ENCODE results near the gene PCSK7. TPM values are rescaled to one million over a fixed set of nuclear protein-coding genes. Genes with fewer than 3 reads are reported as not detected.

Gene PCSK7
- polyA plus RNA-seq, 1 donor (not counting 4 experiments of a cell fraction or from before 2014, with no cell fraction given): 32.9 TPM

DNA sequence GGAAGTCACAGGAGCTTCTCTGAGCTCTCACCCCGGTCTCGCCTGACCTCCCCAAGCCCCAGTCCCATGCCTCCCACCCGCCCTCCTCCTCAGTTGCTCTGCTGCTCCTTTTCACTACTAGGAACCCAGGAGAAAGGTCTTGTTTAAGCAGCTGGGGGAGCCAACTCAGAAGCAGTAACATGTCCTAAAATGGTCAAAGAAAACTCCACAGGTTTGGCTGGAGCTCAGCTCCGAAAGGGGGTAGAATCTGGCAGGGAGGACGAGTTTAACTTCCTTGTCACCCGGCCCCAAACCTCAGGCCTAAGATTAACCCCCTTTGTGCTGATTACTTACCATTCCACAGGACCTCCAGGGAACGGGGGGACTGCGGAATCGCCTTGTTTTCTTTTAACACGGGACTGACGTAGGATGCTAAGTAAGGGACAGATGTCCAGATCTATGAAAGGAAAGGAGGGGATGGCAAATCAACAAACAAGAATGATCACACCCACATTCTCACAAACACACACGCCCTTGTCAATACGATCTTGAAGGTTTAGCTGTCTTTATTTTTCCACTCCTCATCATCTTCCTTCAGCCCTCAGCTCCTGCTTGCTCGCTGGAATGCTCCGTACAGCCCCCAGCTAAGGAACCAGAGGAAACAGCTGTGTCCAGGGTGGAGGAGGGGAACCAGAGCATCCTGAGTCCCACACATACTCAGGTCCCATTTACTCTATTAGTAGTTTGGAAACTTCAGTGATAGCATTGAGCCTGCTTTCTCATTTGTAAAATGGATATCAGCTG lies 13.5 kb downstream of the PCSK7 start:
- H3K9me1 ChIP-seq (ENCODE audit: control insufficient read depth, extremely low read depth, insufficient read depth, low read length): peaks cover 2% of the 10 kb centered on the region
- FAIRE-seq (no peak), DNase-seq (ENCODE audit: low read depth, low spot score) (no peak)
- H3K36me3 ChIP-seq (ENCODE audit: control insufficient read depth in 2 of 2, extremely low read depth in 1 of 2, insufficient read depth in 2 of 2, low read length in 2 of 2): peaks cover 35 to 48% of the 10 kb centered on the region in 2 experiments
- no peaks in the 10 kb centered on the region for H3K79me2 ChIP-seq (ENCODE audit: control insufficient read depth, insufficient read depth, low read length)
- no peak overlapping the region for H3K4me3 ChIP-seq (ENCODE audit: control insufficient read depth in 2 of 3, extremely low read depth in 1 of 3, insufficient read depth in 2 of 3, low read depth in 1 of 3, low read length in 3 of 3)
- H2AFZ ChIP-seq (ENCODE audit: control insufficient read depth, low read length): no peak overlapping the region
- no peaks in the 10 kb centered on the region for H4K20me1 ChIP-seq (ENCODE audit: control insufficient read depth, extremely low read depth, insufficient read depth, low read length)
- TF ChIP-seq, protein P1, sequence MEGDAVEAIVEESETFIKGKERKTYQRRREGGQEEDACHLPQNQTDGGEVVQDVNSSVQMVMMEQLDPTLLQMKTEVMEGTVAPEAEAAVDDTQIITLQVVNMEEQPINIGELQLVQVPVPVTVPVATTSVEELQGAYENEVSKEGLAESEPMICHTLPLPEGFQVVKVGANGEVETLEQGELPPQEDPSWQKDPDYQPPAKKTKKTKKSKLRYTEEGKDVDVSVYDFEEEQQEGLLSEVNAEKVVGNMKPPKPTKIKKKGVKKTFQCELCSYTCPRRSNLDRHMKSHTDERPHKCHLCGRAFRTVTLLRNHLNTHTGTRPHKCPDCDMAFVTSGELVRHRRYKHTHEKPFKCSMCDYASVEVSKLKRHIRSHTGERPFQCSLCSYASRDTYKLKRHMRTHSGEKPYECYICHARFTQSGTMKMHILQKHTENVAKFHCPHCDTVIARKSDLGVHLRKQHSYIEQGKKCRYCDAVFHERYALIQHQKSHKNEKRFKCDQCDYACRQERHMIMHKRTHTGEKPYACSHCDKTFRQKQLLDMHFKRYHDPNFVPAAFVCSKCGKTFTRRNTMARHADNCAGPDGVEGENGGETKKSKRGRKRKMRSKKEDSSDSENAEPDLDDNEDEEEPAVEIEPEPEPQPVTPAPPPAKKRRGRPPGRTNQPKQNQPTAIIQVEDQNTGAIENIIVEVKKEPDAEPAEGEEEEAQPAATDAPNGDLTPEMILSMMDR (optimal IDR thresholded peaks at IDR 0.05 in 1 of 3, IDR thresholded peaks at IDR 0.05 in 1 of 3, conservative IDR thresholded peaks at IDR 0.05 in 1 of 3; ENCODE audit: extremely low read depth in 1 of 3, insufficient read depth in 2 of 3, low read length in 3 of 3): no peak
- TF ChIP-seq EZH2 (IDR thresholded peaks at IDR 0.05; ENCODE audit: low read length): no peak
- H3K9ac ChIP-seq (ENCODE audit: control insufficient read depth, extremely low read depth, insufficient read depth, low read length): no peak overlapping the region
- H3K4me2 ChIP-seq (ENCODE audit: control insufficient read depth, extremely low read depth, insufficient read depth, low read depth, low read length): no peak overlapping the region
- no peaks in the 10 kb centered on the region for H3K27me3 ChIP-seq (ENCODE audit: control insufficient read depth, extremely low read depth, insufficient read depth, low read length)
- no peak overlapping the region for H3K27ac ChIP-seq (ENCODE audit: control insufficient read depth, insufficient read depth, low read length)
- H3K4me1 ChIP-seq (ENCODE audit: control insufficient read depth, extremely low read depth, insufficient read depth, low read length): no peaks in the 10 kb centered on the region
- dilution Hi-C loops (cut with MboI; ENCODE audit: extremely low pct_ligation_motif_present, low sequenced_read_pairs): no loop called here
- H3K9me3 ChIP-seq (ENCODE audit: control insufficient read depth, low read depth, low read length): no peaks in the 10 kb centered on the region

DNA sequence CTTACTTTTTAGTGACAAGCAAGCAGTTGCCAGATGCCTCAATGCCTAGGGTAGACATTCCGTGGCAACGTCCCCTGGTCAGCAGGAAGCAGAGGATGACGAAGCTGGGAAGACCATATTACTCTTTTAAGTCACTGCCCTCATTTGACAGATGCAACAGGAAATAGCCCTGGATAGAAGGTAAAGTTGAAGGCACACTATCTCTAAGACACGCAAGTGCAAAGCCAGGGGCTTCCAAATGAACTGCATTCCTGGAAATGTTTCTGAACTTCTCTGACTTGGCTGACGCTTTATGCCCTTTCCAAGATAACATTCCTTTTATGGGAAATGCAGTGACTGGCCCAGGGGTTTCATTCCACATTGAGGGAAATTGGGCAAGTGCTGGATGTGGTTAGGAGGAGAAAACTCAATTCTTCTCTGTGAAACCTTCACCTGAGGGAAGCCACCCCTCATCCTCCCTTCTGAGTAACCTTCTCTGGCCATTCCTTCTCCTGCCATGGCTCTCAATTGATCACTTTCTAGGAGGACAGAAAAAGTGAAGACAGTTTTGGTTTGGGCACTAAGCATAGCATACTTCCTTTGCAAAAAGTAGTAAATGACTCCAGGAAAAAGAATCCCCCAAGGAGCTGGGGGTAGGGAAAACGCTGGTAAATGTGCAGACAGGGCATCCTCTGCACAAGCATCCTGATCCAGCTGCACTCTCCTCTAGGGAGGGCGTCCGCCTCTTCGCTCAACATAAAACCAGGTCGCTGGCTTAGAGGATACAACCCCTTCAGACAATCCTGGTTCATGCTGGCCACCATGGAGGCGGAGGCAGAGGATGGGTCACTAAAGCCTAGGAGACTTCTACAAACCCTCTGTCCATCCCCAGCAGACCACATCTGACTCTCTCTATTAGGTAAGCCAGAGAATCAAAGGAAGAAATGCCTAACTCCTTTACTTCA lies 14.5 kb downstream of the PCSK7 start:
- H3K36me3 ChIP-seq (ENCODE audit: control insufficient read depth in 2 of 2, extremely low read depth in 1 of 2, insufficient read depth in 2 of 2, low read length in 2 of 2): peaks cover 33 to 49% of the 10 kb centered on the region in 2 experiments
- no peak for DNase-seq (ENCODE audit: low read depth, low spot score)
- no peak overlapping the region for H3K4me2 ChIP-seq (ENCODE audit: control insufficient read depth, extremely low read depth, insufficient read depth, low read depth, low read length)
- FAIRE-seq: no peak
- H3K9me3 ChIP-seq (ENCODE audit: control insufficient read depth, low read depth, low read length): no peaks in the 10 kb centered on the region
- H3K4me1 ChIP-seq (ENCODE audit: control insufficient read depth, extremely low read depth, insufficient read depth, low read length): no peaks in the 10 kb centered on the region
- no peak overlapping the region for H3K27ac ChIP-seq (ENCODE audit: control insufficient read depth, insufficient read depth, low read length)
- TF ChIP-seq, protein P1 (optimal IDR thresholded peaks at IDR 0.05 in 1 of 3, IDR thresholded peaks at IDR 0.05 in 1 of 3, conservative IDR thresholded peaks at IDR 0.05 in 1 of 3; ENCODE audit: extremely low read depth in 1 of 3, insufficient read depth in 2 of 3, low read length in 3 of 3): no peak
- no peak for TF ChIP-seq EZH2 (IDR thresholded peaks at IDR 0.05; ENCODE audit: low read length)
- dilution Hi-C loops (cut with MboI; ENCODE audit: extremely low pct_ligation_motif_present, low sequenced_read_pairs): no loop called here
- H2AFZ ChIP-seq (ENCODE audit: control insufficient read depth, low read length): no peak overlapping the region
- H3K4me3 ChIP-seq (ENCODE audit: control insufficient read depth in 2 of 3, extremely low read depth in 1 of 3, insufficient read depth in 2 of 3, low read depth in 1 of 3, low read length in 3 of 3): no peak overlapping the region
- no peaks in the 10 kb centered on the region for H4K20me1 ChIP-seq (ENCODE audit: control insufficient read depth, extremely low read depth, insufficient read depth, low read length)
- H3K9me1 ChIP-seq (ENCODE audit: control insufficient read depth, extremely low read depth, insufficient read depth, low read length): peaks cover 2% of the 10 kb centered on the region
- no peaks in the 10 kb centered on the region for H3K79me2 ChIP-seq (ENCODE audit: control insufficient read depth, insufficient read depth, low read length)
- no peak overlapping the region for H3K9ac ChIP-seq (ENCODE audit: control insufficient read depth, extremely low read depth, insufficient read depth, low read length)
- H3K27me3 ChIP-seq (ENCODE audit: control insufficient read depth, extremely low read depth, insufficient read depth, low read length): no peaks in the 10 kb centered on the region

All from keratinocyte (primary cell).